ENCODE results near the gene C10orf71.

The C10orf71 gene

GRCh38 chr10:49264177-49264677 is 34.7 kb upstream of the C10orf71 start:
- TF ChIP-seq USF1 (IDR thresholded peaks at IDR 0.05) (no peak), EP300 (IDR thresholded peaks at IDR 0.05; ENCODE audit: borderline replicate concordance) (no peak), REST (IDR thresholded peaks at IDR 0.05; ENCODE audit: low read depth) (no peak), RAD21 (IDR thresholded peaks at IDR 0.05; ENCODE audit: low read depth) (no peak), TEAD4 (IDR thresholded peaks at IDR 0.05) (no peak), NFIC (IDR thresholded peaks at IDR 0.05) (no peak), EGR1 (IDR thresholded peaks at IDR 0.05) (no peak), TCF12 (IDR thresholded peaks at IDR 0.05; ENCODE audit: low read depth) (no peak), FOXM1 (IDR thresholded peaks at IDR 0.05; ENCODE audit: borderline replicate concordance, low read depth) (no peak), TAF1 (IDR thresholded peaks at IDR 0.05; ENCODE audit: low read depth) (no peak), CREB1 (IDR thresholded peaks at IDR 0.05; ENCODE audit: low read depth) (no peak), ZBTB7A (IDR thresholded peaks at IDR 0.05; ENCODE audit: low read depth) (no peak), CEBPB (IDR thresholded peaks at IDR 0.05) (no peak), YY1 (IDR thresholded peaks at IDR 0.05; ENCODE audit: low read depth) (no peak)
- TF ChIP-seq, protein P1, sequence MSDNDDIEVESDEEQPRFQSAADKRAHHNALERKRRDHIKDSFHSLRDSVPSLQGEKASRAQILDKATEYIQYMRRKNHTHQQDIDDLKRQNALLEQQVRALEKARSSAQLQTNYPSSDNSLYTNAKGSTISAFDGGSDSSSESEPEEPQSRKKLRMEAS (IDR thresholded peaks at IDR 0.05) = no peak

GRCh38 chr10:49265885-49266284 is 33.1 kb upstream of the C10orf71 start:
- no peak for TF ChIP-seq CEBPB (IDR thresholded peaks at IDR 0.05)
- no peak for TF ChIP-seq TEAD4 (IDR thresholded peaks at IDR 0.05)
- TF ChIP-seq TCF12 (IDR thresholded peaks at IDR 0.05; ENCODE audit: low read depth) = no peak
- no peak for TF ChIP-seq YY1 (IDR thresholded peaks at IDR 0.05; ENCODE audit: low read depth)
- TF ChIP-seq, protein P1 (IDR thresholded peaks at IDR 0.05) = no peak
- TF ChIP-seq EGR1 (IDR thresholded peaks at IDR 0.05) = no peak
- TF ChIP-seq FOXM1 (IDR thresholded peaks at IDR 0.05; ENCODE audit: borderline replicate concordance, low read depth) = no peak
- TF ChIP-seq ZBTB7A (IDR thresholded peaks at IDR 0.05; ENCODE audit: low read depth) = no peak
- TF ChIP-seq RAD21 (IDR thresholded peaks at IDR 0.05; ENCODE audit: low read depth) = no peak

GRCh38 chr10:49268185-49268584 is 30.8 kb upstream of the C10orf71 start:
- TF ChIP-seq RAD21 (IDR thresholded peaks at IDR 0.05; ENCODE audit: low read depth) (0 out of 2 replicates have a peak, but pooled peaks have one; percentile 14), ZBTB7A (IDR thresholded peaks at IDR 0.05; ENCODE audit: low read depth) (no peak)

GRCh38 chr10:49269523-49269922 is 29.4 kb upstream of the C10orf71 start:
- TF ChIP-seq RAD21 (IDR thresholded peaks at IDR 0.05; ENCODE audit: low read depth) = no peak
- no peak for TF ChIP-seq CREB1 (IDR thresholded peaks at IDR 0.05; ENCODE audit: low read depth)
- no peak for TF ChIP-seq FOXM1 (IDR thresholded peaks at IDR 0.05; ENCODE audit: borderline replicate concordance, low read depth)

DNA sequence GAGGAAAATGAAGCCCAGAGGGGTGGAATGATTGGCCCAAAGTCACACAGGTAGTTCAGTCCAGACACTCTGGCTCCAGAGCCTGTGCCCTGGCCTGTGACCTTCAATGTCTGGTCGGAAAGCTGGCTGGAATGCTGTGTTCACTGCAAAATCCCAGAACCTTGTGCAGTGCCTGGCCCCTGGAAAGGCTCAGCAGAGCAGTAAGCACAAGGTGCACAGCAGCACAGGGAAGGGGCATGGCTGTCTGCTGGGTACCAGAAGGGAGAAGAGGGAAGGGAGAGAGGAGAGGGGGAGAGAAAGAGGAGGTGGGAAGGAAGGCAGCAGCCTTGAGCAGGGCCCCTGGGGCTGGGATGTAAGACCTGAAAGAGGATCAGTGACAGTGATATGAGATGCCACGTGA is 28.4 kb upstream of the C10orf71 start:
- no peak for TF ChIP-seq FOXM1 (IDR thresholded peaks at IDR 0.05; ENCODE audit: borderline replicate concordance, low read depth)
- no peak for TF ChIP-seq REST (IDR thresholded peaks at IDR 0.05; ENCODE audit: low read depth)
- TF ChIP-seq, protein P1 (IDR thresholded peaks at IDR 0.05) = no peak
- TF ChIP-seq CREB1 (IDR thresholded peaks at IDR 0.05; ENCODE audit: low read depth) = no peak
- no peak for TF ChIP-seq TAF1 (IDR thresholded peaks at IDR 0.05; ENCODE audit: low read depth)
- TF ChIP-seq EGR1 (IDR thresholded peaks at IDR 0.05) = no peak
- no peak for TF ChIP-seq EP300 (IDR thresholded peaks at IDR 0.05; ENCODE audit: borderline replicate concordance)
- no peak for TF ChIP-seq TCF12 (IDR thresholded peaks at IDR 0.05; ENCODE audit: low read depth)
- TF ChIP-seq CEBPB (IDR thresholded peaks at IDR 0.05) = no peak

- TF ChIP-seq TAF1 (IDR thresholded peaks at IDR 0.05; ENCODE audit: low read depth) (no peak), FOXM1 (IDR thresholded peaks at IDR 0.05; ENCODE audit: borderline replicate concordance, low read depth) (no peak), NFIC (IDR thresholded peaks at IDR 0.05) (no peak), EGR1 (IDR thresholded peaks at IDR 0.05) (no peak), CREB1 (IDR thresholded peaks at IDR 0.05; ENCODE audit: low read depth) (no peak), EP300 (IDR thresholded peaks at IDR 0.05; ENCODE audit: borderline replicate concordance) (no peak), TEAD4 (IDR thresholded peaks at IDR 0.05) (no peak), CEBPB (IDR thresholded peaks at IDR 0.05) (no peak), ZBTB7A (IDR thresholded peaks at IDR 0.05; ENCODE audit: low read depth) (no peak), YY1 (IDR thresholded peaks at IDR 0.05; ENCODE audit: low read depth) (no peak), REST (IDR thresholded peaks at IDR 0.05; ENCODE audit: low read depth) (no peak), TCF12 (IDR thresholded peaks at IDR 0.05; ENCODE audit: low read depth) (no peak), RAD21 (IDR thresholded peaks at IDR 0.05; ENCODE audit: low read depth) (no peak)
- TF ChIP-seq, protein P1 (IDR thresholded peaks at IDR 0.05) = no peak
Measured at GRCh38 chr10:49271346-49271745, 27.6 kb upstream of the C10orf71 start.
